Dendritic cell treated with granulocyte-macrophage colony-stimulating factor and Interleukin-4, amounts not matched to agents 40 ng/mL and 50 ng/mL, for 4 days (primary cell): ENCODE results near the gene RAPH1.
"Not testable (repeated sequence)": the region's sequence is repeated elsewhere in the genome, so short reads cannot be mapped to it uniquely, and the experiment has no call there.

Source experiments
- H3K27ac Mint-ChIP-seq: one replicate; pipeline ENCODE4 v1.8.0; 2022; ENCODE audit warnings: mild to moderate bottlenecking, mixed read lengths
- H3K27me3 Mint-ChIP-seq: one replicate; pipeline ENCODE4 v1.8.0; 2022; ENCODE audit warnings: mild to moderate bottlenecking, mixed read lengths
- H3K36me3 Mint-ChIP-seq: one replicate; pipeline ENCODE4 v1.8.0; 2022; ENCODE audit warnings: low read depth, mixed read lengths
- H3K4me1 Mint-ChIP-seq: one replicate; pipeline ENCODE4 v1.8.0; 2022; ENCODE audit warnings: low read depth, mixed read lengths
- H3K4me3 Mint-ChIP-seq: one replicate; pipeline ENCODE4 v1.8.0; 2022; ENCODE audit warnings: mild to moderate bottlenecking, moderate library complexity, mixed read lengths
- H3K9me3 Mint-ChIP-seq: one replicate; pipeline ENCODE4 v1.8.0; 2022; ENCODE audit warnings: mixed read lengths
- intact Hi-C: fragments of 100-400 bp; cut with micrococcal nuclease; formaldehyde crosslinking; loops from one replicate; pipeline ENCODE4 v1.15.0; 2022

The RAPH1 gene

DNA sequence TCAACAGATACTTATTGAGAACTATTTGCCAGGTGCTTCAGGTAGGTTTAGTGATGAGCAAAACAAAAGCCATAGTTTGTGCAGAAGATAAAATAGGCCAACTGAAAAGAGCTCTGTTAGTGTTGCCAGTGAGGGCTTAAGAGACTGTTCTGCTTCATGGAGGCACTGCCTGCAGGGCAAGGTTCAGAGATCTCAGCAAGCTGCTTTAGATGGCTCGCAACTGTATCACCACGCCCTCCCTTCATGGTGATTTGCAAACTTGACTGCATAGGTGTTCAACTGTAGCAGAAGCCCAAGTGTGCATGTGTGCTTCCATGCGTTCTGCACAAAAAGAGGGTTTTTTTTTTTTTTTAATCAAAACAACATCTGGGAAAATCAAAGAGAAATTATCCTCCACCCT lies 84.5 kb downstream of the RAPH1 start:
- no peaks in the 10 kb centered on the region for H3K9me3 Mint-ChIP-seq
- H3K4me1 Mint-ChIP-seq = peaks cover 19% of the 10 kb centered on the region
- H3K4me3 Mint-ChIP-seq = no peak overlapping the region

DNA sequence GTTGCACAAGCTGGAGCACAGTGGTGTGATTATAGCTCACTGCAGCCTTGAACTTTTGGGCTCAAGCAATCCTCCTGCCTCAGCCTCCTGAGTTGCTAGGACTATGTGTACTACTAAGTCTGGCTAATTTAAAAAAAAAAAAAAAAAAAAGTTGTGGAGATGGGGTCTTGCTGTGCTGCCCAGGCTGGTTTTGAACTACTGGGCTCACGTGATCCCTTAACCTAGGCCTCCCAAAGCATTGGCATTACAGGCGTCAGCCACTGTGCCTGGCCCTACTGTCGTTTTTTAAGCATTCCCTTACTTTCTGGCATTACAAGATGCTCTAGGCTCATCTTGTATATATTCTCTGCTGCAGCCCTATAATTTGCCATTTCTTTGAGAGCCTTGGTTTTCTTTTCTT lies 88.3 kb downstream of the RAPH1 start:
- Mint-ChIP-seq H3K4me1 (peaks cover 21% of the 10 kb centered on the region), H3K4me3 (no peak overlapping the region), H3K27ac (no peak overlapping the region), H3K9me3 (no peaks in the 10 kb centered on the region), H3K27me3 (no peaks in the 10 kb centered on the region), H3K36me3 (peaks cover 92% of the 10 kb centered on the region)
- intact Hi-C loops = no loop called here

More for the DNA sequence above, 84.5 kb downstream of the RAPH1 start:
- Mint-ChIP-seq H3K36me3 (peaks cover 92% of the 10 kb centered on the region), H3K27me3 (no peaks in the 10 kb centered on the region), H3K27ac (no peak overlapping the region)
- intact Hi-C loops = no loop called here

DNA sequence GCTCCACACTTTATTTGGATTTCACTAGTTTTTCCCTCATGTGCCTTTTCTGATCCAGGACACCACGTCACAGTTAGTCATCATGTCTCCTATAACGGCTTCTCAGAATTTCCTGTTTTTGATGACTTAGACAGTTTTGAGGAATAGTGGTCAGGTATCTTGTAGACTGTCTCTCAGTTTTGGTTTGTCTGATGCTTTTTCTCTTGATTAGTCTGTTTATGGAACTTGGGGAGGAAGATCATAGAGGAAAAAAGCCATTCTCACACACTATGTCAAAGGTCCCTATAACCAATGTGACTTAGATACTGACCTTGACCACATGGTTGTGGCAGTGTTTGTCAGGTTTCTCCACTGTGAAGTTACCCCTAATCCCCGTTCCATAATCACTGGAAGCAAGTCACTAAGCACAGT lies 89.0 kb downstream of the RAPH1 start:
- no peak overlapping the region for H3K4me3 Mint-ChIP-seq
- H3K9me3 Mint-ChIP-seq = no peaks in the 10 kb centered on the region
- H3K27me3 Mint-ChIP-seq = no peaks in the 10 kb centered on the region
- peaks cover 16% of the 10 kb centered on the region for H3K4me1 Mint-ChIP-seq
- no peak overlapping the region for H3K27ac Mint-ChIP-seq
- intact Hi-C loops = no loop called here
- H3K36me3 Mint-ChIP-seq = peaks cover 92% of the 10 kb centered on the region

DNA sequence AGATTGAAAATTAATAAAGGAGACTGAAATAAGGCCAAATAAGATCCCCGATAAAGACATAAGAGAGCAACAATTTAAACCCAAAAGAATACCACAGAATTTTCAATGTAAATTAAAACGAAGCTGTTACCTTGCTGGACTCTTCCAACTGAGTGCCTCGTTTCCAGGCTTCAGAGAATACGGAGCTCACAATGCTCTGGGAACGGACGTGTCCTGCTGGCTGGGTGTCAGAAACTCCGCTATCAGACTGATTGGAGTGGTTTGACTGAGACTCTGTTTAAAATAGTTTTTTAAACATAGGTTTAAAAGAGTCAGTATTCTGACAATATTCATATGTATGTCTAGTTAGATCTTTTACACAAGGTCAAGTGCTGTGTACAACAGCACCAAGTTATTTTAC lies 90.4 kb downstream of the RAPH1 start:
- Mint-ChIP-seq H3K4me3 (no peak overlapping the region), H3K27me3 (no peaks in the 10 kb centered on the region), H3K27ac (no peak overlapping the region), H3K9me3 (no peaks in the 10 kb centered on the region), H3K4me1 (peaks cover 16% of the 10 kb centered on the region), H3K36me3 (peaks cover 93% of the 10 kb centered on the region)
- intact Hi-C loops = no loop called here

DNA sequence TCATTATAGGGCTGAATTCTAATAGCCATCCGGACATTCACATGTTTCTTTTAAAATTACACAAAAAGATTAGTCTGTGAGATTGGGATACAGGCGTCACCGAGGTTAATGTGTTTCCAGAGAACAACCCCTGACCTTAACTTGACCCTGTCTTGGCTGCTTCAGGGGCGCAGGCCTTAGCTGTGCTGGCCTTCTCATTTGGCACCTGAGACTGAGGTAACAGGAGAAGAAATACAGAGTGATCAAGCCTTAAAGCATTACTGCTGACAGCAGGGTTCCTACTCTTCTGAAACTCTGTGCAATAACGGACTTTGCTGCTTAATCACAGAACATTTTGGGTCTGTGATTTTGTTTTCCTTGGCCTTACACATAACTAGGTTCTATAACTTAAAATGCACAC lies 92.6 kb downstream of the RAPH1 start:
- no peak overlapping the region for H3K4me3 Mint-ChIP-seq
- intact Hi-C loops = no loop called here

DNA sequence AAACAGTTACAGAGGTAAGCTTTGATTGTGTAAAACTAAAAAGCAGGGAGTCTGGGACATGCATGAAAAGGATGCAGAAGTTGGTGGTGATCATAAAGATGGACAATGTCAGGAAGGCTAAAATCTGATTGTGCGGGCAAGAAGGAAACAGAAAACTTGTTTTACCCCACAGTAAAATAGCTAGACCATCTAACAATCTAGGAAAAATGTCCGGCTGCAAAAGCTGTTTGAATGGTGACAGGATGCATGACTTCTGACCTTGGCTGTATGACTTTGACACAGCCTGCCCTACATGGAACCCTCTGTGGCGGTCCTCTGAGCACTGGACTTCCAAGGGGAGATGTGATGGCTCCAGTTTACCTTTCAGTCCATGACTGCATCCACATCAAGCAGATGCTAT lies 93.6 kb downstream of the RAPH1 start:
- Mint-ChIP-seq H3K9me3 (no peaks in the 10 kb centered on the region), H3K36me3 (peaks cover 95% of the 10 kb centered on the region), H3K4me1 (peaks cover 12% of the 10 kb centered on the region), H3K4me3 (no peak overlapping the region), H3K27me3 (no peaks in the 10 kb centered on the region), H3K27ac (no peak overlapping the region)
- intact Hi-C loops = no loop called here

More for the DNA sequence above, 92.6 kb downstream of the RAPH1 start:
- no peaks in the 10 kb centered on the region for H3K9me3 Mint-ChIP-seq
- H3K27me3 Mint-ChIP-seq = no peaks in the 10 kb centered on the region
- H3K36me3 Mint-ChIP-seq = peaks cover 94% of the 10 kb centered on the region
- peaks cover 16% of the 10 kb centered on the region for H3K4me1 Mint-ChIP-seq
- no peak overlapping the region for H3K27ac Mint-ChIP-seq

DNA sequence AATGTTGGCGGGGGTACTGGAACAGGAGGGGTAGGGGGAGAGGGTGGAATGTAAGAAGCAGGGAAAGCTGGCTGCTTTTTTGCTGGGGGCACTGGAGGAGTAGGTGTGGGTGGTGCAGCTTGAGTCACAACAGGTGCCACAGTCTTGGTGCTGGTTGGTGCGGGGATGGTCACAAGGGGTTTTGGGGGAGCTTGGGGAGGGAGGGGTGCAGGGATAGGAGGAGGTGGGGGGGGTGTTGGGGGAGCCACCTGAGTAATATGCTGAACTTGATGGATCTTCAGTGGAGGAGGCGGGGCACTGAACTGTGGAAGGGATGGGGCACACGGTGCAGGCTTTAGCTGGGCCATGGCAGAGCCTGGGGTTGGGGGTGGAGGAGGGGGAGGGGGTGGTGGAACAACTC lies 94.4 kb downstream of the RAPH1 start:
- H3K27ac Mint-ChIP-seq = no peak overlapping the region
- no peak overlapping the region for H3K4me3 Mint-ChIP-seq

DNA sequence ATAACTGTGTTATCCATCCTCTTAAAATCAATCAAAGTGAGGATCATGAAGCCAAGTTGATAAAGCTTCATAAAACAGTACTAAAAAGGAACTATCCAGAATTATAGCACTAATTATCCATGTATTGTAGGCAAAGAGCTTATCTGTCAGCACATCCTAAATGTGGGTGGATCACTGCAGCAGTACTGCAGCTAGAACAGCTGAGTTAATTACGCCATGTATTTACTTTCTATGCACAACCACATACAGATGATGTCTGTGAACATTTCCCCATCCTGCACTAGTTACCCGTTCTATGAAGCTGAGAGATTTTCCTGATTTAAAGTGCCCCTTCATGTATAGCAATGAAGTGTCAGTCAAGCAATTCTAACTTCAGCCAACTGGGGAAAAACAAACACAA lies 96.6 kb downstream of the RAPH1 start:
- intact Hi-C loops = no loop called here

More for the DNA sequence above, 94.4 kb downstream of the RAPH1 start:
- intact Hi-C loops = no loop called here
- H3K36me3 Mint-ChIP-seq = peaks cover 92% of the 10 kb centered on the region
- H3K9me3 Mint-ChIP-seq = no peaks in the 10 kb centered on the region
- no peaks in the 10 kb centered on the region for H3K27me3 Mint-ChIP-seq
- H3K4me1 Mint-ChIP-seq = peaks cover 4% of the 10 kb centered on the region

DNA sequence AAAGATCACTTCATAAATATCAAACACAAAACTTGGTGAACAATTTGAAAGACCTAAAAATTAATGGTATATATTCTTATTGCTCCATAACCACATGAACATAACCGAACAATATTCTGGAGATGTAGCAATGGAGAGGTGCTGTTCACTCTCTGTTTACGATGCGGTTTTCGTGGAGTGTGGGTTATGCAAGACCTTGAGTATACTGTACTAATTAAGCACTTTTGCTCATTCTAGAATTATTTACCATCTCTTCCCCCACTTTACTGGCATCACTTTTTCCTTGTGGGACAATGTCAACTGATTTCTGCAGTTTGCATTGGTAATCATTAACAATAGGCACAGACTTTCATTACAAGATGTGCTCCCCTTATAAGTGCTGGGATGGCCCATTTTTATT lies 97.6 kb downstream of the RAPH1 start:
- no peaks in the 10 kb centered on the region for H3K4me1 Mint-ChIP-seq
- intact Hi-C loops = no loop called here
- H3K27ac Mint-ChIP-seq = no peak overlapping the region
- H3K36me3 Mint-ChIP-seq = peaks cover 69% of the 10 kb centered on the region
- no peaks in the 10 kb centered on the region for H3K27me3 Mint-ChIP-seq
- H3K9me3 Mint-ChIP-seq = no peaks in the 10 kb centered on the region
- H3K4me3 Mint-ChIP-seq = no peak overlapping the region

More for the DNA sequence above, 96.6 kb downstream of the RAPH1 start:
- no peak overlapping the region for H3K27ac Mint-ChIP-seq
- no peaks in the 10 kb centered on the region for H3K27me3 Mint-ChIP-seq
- H3K9me3 Mint-ChIP-seq = no peaks in the 10 kb centered on the region
- H3K36me3 Mint-ChIP-seq = peaks cover 79% of the 10 kb centered on the region
- H3K4me3 Mint-ChIP-seq = no peak overlapping the region
- H3K4me1 Mint-ChIP-seq = no peaks in the 10 kb centered on the region

DNA sequence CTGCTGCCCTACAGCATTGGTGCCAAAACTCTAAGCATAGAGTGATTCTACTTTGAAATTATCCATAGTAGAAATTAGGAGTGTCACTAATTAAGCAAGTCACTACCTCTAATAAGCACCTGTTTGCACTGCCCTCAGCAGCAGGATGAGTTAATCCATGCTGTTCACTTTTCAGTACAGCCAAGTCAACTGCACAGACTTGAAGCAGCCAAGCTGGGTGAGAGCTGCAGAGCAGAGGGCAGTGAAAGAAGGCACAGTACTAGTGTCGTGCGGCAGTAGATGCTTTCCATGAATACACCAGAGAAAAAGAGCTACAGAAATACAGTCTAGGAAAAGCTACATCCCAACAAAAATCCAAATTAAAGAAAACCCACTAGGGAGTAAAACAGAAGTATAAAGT lies 98.6 kb downstream of the RAPH1 start:
- no peak overlapping the region for H3K27ac Mint-ChIP-seq
- no peak overlapping the region for H3K4me3 Mint-ChIP-seq
- H3K36me3 Mint-ChIP-seq = peaks cover 59% of the 10 kb centered on the region
- no peaks in the 10 kb centered on the region for H3K4me1 Mint-ChIP-seq
- H3K27me3 Mint-ChIP-seq = no peaks in the 10 kb centered on the region
- intact Hi-C loops = no loop called here
- no peaks in the 10 kb centered on the region for H3K9me3 Mint-ChIP-seq

DNA sequence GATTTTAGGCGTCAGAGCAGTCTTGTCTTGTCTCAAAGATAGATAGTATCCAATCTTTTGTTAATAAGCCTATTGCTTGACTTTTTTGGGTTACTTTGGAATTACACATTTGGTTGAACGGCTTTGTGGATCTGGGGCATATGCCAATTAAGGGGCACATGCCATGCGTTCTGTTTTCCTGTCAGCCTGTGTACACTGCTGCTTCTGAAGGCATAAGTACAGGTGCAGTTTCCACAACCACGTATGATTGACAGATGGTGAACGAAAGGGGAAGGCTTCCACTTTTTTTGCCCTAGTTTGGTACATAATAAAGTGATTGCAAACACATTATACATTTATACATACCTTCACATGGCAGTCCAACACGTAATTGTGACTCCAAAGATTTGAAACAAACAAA lies 102.3 kb downstream of the RAPH1 start:
- Mint-ChIP-seq H3K27ac (no peak overlapping the region), H3K4me1 (no peaks in the 10 kb centered on the region), H3K9me3 (no peaks in the 10 kb centered on the region), H3K4me3 (no peak overlapping the region), H3K36me3 (peaks cover 48% of the 10 kb centered on the region), H3K27me3 (no peaks in the 10 kb centered on the region)
- intact Hi-C loops = no loop called here

DNA sequence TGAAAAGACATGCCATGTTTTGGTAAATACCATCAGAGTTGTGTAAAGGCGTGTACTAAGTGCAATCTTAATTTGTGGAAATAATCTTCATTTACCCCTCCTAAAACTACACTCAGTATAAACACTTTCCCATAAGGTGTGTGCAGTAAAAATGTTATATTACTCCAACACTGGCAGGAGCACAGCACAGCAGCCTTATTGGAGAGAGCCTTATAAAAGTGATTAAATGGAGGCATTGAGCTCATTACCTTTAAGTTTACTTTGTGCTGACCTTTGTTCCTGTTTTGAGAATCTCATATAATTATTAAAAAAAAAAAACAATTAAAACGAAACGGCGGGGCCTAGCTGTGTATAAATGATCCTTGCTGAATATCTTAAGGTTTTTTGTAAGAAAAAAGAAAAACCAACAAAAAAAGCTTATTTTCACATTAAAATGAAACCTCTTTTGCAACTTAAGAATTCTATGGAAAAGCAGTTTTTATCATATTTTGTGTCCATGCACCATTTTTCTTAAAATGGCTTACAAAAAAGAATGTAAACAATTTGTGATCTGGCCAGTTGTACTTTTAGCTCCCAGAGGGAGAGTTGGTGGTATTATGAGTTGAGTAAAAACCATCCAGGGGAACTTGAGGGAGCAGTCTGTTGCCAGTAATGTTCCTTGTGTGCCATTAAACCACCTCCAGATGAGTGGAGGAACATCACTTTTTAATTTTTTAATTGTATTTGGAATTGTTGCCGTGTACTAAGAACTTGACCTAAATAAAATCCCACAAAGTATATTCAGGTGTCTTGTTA lies 103.5 kb downstream of the RAPH1 start:
- Mint-ChIP-seq H3K27ac (no peak overlapping the region), H3K27me3 (no peaks in the 10 kb centered on the region), H3K4me1 (peaks cover 7% of the 10 kb centered on the region), H3K36me3 (peaks cover 43% of the 10 kb centered on the region), H3K9me3 (no peaks in the 10 kb centered on the region), H3K4me3 (no peak overlapping the region)
- intact Hi-C loops = no loop called here

DNA sequence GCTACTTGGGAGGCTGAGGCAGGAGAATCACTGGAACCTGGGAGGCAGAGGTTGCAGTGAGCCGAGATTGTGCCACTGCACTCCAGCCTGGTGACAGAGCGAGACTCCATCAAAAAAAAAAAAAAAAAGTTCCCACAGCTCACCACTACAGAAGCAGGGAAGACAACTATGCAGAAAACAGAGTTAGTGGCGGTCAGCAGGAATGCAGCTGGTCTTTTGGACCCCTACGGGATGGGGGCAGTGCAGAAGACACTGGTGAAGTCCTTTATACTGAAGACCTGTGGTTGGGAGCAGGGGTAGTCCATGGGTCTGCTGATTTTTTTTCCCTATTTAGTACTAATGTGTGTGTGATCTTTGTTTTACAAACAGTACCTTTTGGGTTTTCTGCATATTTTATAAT lies 105.5 kb downstream of the RAPH1 start:
- peaks cover 35% of the 10 kb centered on the region for H3K36me3 Mint-ChIP-seq

DNA sequence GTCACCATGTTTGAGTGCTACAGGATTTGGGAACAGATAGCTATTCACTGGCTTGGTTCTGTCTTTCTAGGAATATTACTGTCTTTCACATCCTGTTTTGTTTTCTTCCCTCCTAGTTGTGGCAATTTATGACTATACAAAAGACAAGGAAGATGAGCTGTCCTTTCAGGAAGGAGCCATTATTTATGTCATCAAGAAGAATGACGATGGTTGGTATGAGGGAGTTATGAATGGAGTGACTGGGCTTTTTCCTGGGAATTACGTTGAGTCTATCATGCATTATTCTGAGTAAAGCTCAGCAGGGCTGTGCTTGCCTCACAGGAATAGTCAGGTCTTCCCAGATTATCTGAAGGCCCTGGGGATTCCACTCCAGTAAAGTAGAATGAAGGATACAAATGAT lies 108.0 kb downstream of the RAPH1 start:
- Mint-ChIP-seq H3K36me3 (peaks cover 34% of the 10 kb centered on the region), H3K4me3 (no peak overlapping the region), H3K4me1 (peaks cover 7% of the 10 kb centered on the region), H3K9me3 (no peaks in the 10 kb centered on the region), H3K27me3 (no peaks in the 10 kb centered on the region), H3K27ac (peak overlapping the region; percentile 22)
- intact Hi-C loops = no loop called here

More for the DNA sequence above, 105.5 kb downstream of the RAPH1 start:
- H3K27me3 Mint-ChIP-seq, H3K4me1 Mint-ChIP-seq, H3K27ac Mint-ChIP-seq, H3K4me3 Mint-ChIP-seq, H3K9me3 Mint-ChIP-seq, intact Hi-C loops: not testable (repeated sequence)

DNA sequence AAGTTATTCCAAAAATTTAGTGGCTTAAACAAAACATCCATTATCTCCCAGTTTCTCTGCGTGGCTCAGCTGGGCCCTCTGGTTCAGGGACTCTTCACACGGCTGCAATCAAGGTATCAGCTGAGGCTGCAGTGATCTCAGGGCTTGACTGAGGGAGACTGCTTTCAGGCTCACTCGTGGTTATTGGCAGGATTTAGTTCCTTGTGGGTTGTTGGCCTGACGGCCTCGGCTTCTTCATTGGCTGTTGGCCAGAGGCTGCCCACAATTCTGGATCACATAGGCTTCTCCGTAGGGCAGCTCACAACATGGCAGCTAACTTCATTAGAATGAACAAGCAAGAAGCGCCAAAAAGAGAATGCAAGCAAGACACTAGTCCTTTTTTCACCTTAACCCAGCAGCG lies 116.8 kb downstream of the RAPH1 start:
- peaks cover 19% of the 10 kb centered on the region for H3K9me3 Mint-ChIP-seq
- no peak overlapping the region for H3K4me3 Mint-ChIP-seq
- H3K27me3 Mint-ChIP-seq = no peaks in the 10 kb centered on the region
- H3K4me1 Mint-ChIP-seq = no peaks in the 10 kb centered on the region
- H3K27ac Mint-ChIP-seq = no peak overlapping the region
- intact Hi-C loops = no loop called here
- H3K36me3 Mint-ChIP-seq = peaks cover 55% of the 10 kb centered on the region
